Stimulated activated naive CD8-positive, alpha-beta T cell treated with anti-CD3 and anti-CD28 coated beads, Interleukin-15, Interleukin-2, amounts not matched to agents 100 ng/mL and 50 ng/mL, for 24 hours (primary cell): ENCODE data around the gene WFS1.

ENCODE experiments used
- H3K27ac Mint-ChIP-seq: one replicate; pipeline ENCODE4 v1.8.0; 2021; ENCODE audit warnings: mild to moderate bottlenecking, mixed read lengths
- H3K27me3 Mint-ChIP-seq: one replicate; pipeline ENCODE4 v1.8.0; 2021; ENCODE audit warnings: mixed read lengths
- H3K36me3 Mint-ChIP-seq: one replicate; pipeline ENCODE4 v1.8.0; 2021; ENCODE audit warnings: low read depth, mixed read lengths
- H3K4me1 Mint-ChIP-seq: one replicate; pipeline ENCODE4 v1.8.0; 2021; ENCODE audit warnings: low read depth, mixed read lengths
- H3K4me3 Mint-ChIP-seq: one replicate; pipeline ENCODE4 v1.8.0; 2021; ENCODE audit warnings: mild to moderate bottlenecking, mixed read lengths
- H3K9me3 Mint-ChIP-seq: one replicate; pipeline ENCODE4 v1.8.0; 2021; ENCODE audit warnings: mixed read lengths

WFS1 gene

DNA sequence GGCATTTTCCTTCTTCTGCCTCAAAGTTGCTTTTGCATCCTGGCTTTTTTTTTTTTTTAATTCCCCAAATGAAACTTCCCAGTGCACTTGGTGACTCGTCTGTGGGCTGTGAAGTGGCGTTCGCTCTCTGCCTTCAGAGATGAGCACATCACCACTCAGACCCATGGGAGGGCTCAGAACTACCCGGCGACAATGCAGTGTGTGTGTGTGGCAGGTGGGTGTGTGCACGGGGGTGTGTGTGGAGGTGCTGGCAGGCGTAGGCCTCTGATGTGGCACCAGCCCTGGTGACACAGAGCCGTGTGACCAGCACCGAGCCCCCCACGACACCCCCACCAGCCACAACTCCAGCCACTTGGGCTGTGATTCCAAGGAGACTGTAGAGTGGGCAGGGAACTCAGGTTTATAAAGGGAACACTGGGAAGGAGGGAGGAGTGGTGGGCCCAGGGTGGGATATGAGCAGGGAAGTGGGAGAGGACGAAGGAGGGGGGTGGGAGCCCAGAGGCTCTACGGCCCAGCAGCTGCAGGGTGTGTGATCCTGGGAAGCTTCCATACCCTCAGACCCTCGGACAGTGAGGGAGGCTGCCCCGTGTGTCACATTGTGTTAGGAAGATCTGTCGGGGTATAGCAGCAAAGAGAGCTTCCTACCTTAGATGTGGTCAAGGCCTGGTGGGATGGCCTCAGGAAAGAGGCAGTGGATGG is 6.0 kb upstream of the WFS1 start:
- no peak overlapping the region for H3K27ac Mint-ChIP-seq
- H3K9me3 Mint-ChIP-seq = no peaks in the 10 kb centered on the region
- peaks cover 4% of the 10 kb centered on the region for H3K4me1 Mint-ChIP-seq
- H3K27me3 Mint-ChIP-seq = peaks cover 28% of the 10 kb centered on the region
- H3K4me3 Mint-ChIP-seq = no peak overlapping the region
- no peaks in the 10 kb centered on the region for H3K36me3 Mint-ChIP-seq

DNA sequence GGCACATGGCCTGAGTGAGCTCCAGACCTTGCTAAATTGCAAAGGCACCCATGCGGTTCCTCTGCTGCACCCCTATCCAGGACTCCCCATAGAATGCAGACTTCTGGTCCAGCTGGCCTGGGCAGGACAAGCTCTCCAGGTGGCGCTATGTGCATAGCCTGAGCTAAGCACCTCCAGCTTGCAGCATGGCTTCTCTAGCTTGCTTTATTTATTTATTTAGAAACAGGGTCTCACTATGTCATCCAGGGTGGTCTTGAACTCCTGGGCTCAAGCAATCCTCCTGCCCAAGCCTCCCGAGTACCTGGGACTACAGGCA is 5.5 kb upstream of the WFS1 start:
- Mint-ChIP-seq H3K4me3 (no peak overlapping the region), H3K4me1 (peaks cover 7% of the 10 kb centered on the region), H3K36me3 (no peaks in the 10 kb centered on the region), H3K27ac (no peak overlapping the region), H3K27me3 (peaks cover 24% of the 10 kb centered on the region), H3K9me3 (no peaks in the 10 kb centered on the region)

DNA sequence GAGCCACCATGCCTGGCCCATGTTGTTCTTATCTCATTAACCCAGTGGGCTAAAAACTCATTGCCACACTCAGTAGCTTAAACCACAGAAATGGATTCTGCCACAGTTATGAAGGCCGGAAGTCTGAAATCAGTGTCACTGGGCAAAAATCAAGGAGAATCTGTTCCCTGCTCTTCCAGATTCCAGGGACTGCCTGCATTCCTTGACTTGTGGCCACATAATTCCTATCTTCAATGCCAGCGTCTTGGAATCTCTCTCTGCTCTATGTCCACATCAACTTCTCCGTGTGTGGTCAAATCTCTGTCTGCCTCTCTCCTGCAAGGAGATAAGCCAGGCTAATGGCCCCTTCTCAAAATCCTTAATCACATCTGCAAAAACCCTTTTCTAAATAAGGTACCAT is 4.1 kb upstream of the WFS1 start:
- H3K4me3 Mint-ChIP-seq = no peak overlapping the region
- no peak overlapping the region for H3K27ac Mint-ChIP-seq
- H3K36me3 Mint-ChIP-seq = no peaks in the 10 kb centered on the region
- no peaks in the 10 kb centered on the region for H3K9me3 Mint-ChIP-seq
- peaks cover 18% of the 10 kb centered on the region for H3K27me3 Mint-ChIP-seq
- peaks cover 11% of the 10 kb centered on the region for H3K4me1 Mint-ChIP-seq

DNA sequence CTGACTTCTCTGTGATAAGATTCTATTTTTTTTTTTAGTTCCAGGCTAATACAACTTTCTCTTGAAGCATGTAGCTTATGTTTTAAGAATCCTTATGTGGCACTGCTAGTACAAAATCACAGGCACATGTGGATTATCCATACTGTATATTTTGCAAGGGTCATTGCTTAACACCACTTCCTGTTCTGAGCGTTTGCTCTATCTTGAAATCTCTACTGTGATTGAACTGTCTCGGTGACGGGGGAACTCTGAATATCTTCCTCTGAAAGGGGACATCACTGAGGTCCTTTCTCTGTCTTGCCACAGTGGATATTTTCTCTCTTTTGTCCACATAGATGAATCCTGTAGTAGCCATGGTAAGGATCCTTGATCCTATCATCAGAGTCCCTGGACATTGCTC is 2.1 kb upstream of the WFS1 start:
- H3K9me3 Mint-ChIP-seq = no peaks in the 10 kb centered on the region
- H3K27ac Mint-ChIP-seq = no peak overlapping the region
- peaks cover 14% of the 10 kb centered on the region for H3K4me1 Mint-ChIP-seq
- H3K36me3 Mint-ChIP-seq = no peaks in the 10 kb centered on the region
- peaks cover 9% of the 10 kb centered on the region for H3K27me3 Mint-ChIP-seq
- H3K4me3 Mint-ChIP-seq = no peak overlapping the region

DNA sequence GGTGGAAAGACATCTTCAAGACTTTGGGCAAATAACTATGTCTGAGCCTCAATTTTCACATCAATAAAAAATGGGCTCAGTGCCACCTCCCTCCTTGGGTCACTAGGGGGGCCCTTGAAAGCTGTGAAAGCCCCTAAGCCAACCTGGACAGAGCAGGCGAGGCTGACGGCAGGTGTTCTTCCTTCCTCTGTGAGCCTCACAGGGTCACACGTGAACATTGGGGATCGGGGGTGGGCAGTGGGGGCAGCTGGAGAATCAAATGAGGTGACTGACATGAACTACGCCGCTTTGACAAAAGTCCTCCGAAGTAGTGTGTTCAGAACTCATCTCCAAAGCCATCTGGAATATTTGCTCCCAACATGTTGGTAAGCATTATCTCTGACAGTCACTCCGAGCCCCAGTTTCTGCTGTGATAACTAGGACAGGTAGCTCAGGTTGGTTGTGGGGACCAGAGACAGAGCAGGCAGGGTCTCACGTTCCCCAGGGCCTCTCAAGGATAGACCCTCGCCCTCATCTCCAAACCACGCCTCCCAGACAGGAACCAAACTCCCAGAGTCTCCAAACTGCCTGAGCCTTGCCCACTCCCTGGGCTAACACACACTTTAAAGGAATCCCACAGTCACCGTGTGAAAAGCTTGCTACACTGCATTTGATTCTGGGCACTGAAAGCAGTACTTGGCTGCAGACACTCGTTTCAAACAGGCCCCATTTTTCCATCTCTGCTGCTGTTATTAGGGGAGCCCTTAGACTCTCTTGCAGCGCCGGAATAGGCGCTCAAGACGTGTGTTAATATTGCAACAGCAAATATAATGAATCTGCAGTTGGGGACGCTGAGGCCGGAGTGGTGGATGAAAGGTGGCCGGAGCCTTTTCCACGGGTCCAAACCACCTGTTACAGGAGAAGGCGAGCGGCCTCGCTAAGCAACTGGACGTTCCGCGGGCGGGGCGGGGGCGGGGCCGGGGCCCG is 717 bp upstream of the WFS1 start:
- Mint-ChIP-seq H3K9me3 (no peaks in the 10 kb centered on the region), H3K36me3 (no peaks in the 10 kb centered on the region), H3K4me3 (peak overlapping the region; percentile 80), H3K27ac (no peak overlapping the region), H3K27me3 (peaks cover 9% of the 10 kb centered on the region), H3K4me1 (peaks cover 14% of the 10 kb centered on the region)

DNA sequence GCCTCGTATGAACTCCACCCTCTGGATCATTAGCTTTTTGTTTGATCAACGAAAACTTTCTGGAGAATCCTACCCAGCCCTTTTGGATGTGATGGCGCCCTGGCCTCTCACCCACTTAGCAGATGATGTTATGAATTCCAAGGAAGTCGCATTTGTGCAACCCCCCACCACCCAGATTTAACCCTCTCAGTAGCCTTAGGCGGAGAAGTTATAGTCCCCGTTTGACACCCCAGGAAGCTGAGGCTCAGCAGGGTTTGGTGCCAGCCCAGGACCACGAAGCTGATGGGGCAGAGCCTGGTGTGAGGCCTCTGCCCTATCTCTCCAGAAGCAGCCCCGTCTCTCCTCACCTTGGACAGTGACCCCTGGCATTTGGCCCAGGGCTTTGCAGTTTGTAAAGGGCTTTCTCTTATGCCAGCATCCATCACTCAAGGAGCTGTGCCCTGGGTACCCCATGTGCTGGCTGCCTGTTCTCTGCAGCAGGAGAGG is 1.0 kb downstream of the WFS1 start:
- H3K4me3 Mint-ChIP-seq = peak overlapping the region; percentile 80
- no peak overlapping the region for H3K27ac Mint-ChIP-seq
- H3K4me1 Mint-ChIP-seq = peaks cover 14% of the 10 kb centered on the region
- H3K27me3 Mint-ChIP-seq = peaks cover 9% of the 10 kb centered on the region
- H3K36me3 Mint-ChIP-seq = no peaks in the 10 kb centered on the region
- H3K9me3 Mint-ChIP-seq = no peaks in the 10 kb centered on the region

DNA sequence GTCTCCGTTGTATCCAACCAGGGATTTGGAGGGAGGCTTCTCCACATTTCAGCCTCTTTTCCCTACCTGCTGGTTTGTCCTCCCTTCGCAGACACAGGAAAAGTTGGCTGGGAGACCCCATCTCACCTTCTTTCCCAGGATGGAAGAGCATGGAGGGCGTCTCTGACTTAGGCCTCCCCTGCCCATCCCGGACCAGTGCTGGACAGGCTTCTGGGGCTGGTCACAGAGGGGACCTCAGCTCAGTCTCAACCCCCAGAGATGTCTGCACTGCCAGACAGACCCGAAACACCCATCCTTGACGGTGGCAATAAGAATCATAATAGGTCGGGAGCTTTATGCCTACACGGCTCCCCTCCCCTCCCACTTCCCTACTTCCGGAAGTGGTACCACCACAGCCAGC is 1.6 kb downstream of the WFS1 start:
- H3K27me3 Mint-ChIP-seq = peaks cover 9% of the 10 kb centered on the region
- H3K27ac Mint-ChIP-seq = no peak overlapping the region
- no peaks in the 10 kb centered on the region for H3K9me3 Mint-ChIP-seq
- H3K36me3 Mint-ChIP-seq = no peaks in the 10 kb centered on the region
- H3K4me3 Mint-ChIP-seq = no peak overlapping the region
- H3K4me1 Mint-ChIP-seq = peaks cover 14% of the 10 kb centered on the region

DNA sequence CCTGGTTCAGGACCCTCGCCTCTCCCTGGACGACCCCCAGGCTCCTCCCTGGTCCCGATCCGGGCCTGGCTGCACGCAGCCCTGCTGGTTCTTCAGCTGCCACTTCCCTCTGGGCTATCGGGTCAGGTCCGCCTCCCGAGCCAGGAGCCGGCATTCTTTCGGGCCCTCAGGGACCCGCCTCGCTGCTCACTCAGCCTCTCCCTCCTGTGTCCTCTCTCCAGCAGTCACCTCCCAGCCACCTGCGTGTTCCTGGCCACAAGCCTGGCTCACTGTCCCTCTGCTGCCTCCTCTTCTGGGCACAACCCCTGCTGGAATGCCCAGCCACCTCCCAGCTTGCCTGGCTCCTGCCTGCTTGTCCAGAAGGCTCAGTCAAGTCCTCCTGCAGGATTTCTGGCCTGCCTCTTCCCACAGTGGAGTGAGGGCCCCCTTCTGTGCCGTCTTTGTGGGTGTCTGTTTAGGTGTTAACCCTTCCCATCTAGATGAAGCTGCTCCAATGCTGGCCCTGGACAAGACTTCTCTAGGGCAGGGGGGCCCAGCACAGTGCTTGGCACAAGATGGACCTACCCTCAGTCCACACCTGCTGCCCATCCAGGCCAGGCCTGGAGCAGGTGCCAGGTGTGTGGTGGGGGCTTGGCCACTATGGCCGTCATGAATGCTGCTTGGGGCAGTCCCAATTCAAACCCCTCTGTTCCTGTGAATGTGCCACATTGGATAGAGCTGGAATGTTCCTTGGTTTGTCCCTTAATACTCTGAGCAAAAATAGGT is 2.2 kb downstream of the WFS1 start:
- Mint-ChIP-seq H3K27ac (no peak overlapping the region), H3K4me3 (peak overlapping the region; percentile 19)

DNA sequence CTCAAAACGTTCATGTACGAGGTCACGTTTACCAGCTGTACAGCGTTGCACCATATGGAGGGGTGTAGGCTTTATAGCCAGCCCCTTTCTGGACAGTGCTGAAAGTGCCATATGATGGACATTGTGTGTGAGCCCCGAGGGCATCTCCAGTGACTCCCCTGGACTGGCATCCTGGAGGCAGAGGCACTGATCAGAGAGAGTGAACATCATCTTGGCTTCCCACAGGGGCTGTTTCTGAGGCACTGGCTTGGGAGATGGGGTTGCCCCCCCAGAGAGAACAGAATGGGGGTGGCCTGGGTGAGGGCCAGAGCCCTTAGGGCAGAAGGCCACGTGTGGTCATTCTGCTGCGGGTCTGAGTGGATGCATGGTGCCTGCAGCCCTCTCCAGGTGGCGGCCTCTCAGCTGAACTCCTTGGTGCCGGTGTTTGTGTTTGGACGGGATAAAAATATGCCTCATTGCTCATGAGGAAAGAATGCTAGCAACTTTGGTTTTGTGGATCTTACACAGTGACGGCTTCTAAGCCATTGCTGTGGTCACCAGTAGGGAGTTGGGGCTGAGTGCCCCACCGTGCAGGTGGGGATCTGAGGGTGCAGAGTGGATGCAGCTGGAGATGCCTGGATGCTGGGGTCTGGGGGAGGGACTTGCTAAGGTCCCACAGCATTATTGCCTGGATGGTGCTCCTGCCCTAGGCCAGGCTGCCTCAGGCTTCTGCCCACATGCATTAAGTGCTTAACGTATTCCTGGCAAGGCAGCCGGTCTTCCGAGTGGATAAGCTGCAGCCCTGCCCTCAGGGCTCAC is 3.4 kb downstream of the WFS1 start:
- Mint-ChIP-seq H3K4me1 (peaks cover 12% of the 10 kb centered on the region), H3K9me3 (no peaks in the 10 kb centered on the region), H3K36me3 (no peaks in the 10 kb centered on the region), H3K27ac (no peak overlapping the region), H3K4me3 (no peak overlapping the region), H3K27me3 (peaks cover 5% of the 10 kb centered on the region)

More for the DNA sequence above, 2.2 kb downstream of the WFS1 start:
- H3K27me3 Mint-ChIP-seq = peaks cover 9% of the 10 kb centered on the region
- peaks cover 14% of the 10 kb centered on the region for H3K4me1 Mint-ChIP-seq
- H3K36me3 Mint-ChIP-seq = no peaks in the 10 kb centered on the region
- no peaks in the 10 kb centered on the region for H3K9me3 Mint-ChIP-seq

DNA sequence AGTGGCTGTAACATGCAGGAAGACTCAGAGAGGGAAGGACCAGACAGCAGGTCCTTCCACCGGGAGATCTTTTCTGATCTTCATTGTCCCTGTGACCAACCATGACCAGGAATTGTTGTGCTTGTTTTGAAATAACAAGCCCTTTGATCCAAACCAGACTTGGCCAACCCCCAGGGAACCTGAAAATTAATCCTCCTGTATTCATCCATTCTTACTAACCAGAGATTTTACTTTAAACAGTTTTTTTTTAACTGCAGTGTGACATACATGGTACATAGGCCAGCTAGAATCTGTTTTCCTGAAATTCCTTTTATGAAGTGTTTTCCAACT is 4.0 kb downstream of the WFS1 start:
- Mint-ChIP-seq H3K9me3 (no peaks in the 10 kb centered on the region), H3K36me3 (no peaks in the 10 kb centered on the region), H3K27me3 (peaks cover 3% of the 10 kb centered on the region), H3K27ac (no peak overlapping the region), H3K4me1 (peaks cover 18% of the 10 kb centered on the region), H3K4me3 (no peak overlapping the region)

DNA sequence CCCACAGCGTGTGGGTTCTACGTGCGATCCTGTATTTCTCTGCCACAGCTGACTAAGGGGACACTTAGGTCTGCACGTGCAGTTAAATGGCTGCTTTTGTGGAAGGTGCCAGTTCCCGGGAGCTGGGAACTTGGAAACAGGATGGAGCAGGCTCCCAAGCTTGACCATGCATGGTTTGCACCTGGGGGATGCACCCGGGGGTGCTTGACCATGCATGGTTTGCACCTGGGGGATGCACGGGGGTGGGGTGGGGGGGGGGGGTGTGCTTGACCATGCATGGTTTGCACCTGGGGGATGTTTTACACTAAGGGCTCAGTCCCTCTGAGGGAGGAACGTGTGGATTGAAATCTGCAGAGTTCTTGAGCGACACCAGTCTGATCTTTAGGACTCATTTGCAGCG is 5.7 kb downstream of the WFS1 start:
- Mint-ChIP-seq H3K27me3 (peaks cover 3% of the 10 kb centered on the region), H3K27ac (no peak overlapping the region), H3K9me3 (no peaks in the 10 kb centered on the region), H3K4me1 (peaks cover 20% of the 10 kb centered on the region), H3K36me3 (no peaks in the 10 kb centered on the region), H3K4me3 (no peak overlapping the region)

DNA sequence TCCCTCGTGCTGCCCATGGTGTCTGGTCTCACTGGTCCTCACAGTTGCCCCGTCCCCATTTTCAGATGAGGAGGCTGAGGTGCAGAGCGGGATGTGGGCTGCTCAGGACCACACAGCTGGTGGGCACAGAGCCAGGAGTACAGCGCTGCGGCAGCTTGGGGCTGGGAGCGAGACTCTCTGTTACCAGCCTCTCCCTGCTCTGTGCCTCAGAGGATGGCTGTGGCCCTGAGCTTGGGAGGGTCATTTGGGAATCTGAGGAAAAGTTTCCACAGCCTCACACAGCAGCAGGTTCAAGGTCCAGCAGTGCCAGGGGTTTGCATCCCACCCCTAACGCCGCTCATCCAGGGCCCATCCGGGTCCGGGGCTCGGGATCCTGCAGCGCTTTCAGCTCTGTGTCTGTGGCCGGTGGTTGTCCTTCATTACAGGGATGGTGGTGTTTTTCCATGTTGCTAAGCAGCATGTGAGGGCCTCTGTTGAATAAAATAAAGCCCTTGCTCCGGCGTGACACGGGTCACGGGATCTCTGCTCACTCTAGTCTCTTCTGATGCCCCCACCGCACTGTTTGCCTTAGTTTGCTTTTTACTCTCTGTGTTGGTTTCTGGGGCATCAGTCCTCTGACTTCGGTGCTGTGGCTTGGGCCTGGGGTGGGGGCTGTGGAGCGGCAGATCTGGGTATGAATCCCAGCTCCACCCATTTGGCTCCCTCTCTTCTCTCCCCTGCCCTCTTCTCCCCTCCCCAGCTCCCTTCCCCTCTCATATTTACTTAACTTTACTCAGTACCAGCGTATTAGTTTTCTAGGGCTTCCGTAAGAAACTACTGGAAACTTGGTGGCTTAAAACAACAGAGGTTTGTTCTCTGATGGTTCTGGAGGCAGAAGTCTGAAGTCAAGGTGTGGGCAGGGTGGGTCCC is 6.5 kb downstream of the WFS1 start:
- peaks cover 3% of the 10 kb centered on the region for H3K27me3 Mint-ChIP-seq

DNA sequence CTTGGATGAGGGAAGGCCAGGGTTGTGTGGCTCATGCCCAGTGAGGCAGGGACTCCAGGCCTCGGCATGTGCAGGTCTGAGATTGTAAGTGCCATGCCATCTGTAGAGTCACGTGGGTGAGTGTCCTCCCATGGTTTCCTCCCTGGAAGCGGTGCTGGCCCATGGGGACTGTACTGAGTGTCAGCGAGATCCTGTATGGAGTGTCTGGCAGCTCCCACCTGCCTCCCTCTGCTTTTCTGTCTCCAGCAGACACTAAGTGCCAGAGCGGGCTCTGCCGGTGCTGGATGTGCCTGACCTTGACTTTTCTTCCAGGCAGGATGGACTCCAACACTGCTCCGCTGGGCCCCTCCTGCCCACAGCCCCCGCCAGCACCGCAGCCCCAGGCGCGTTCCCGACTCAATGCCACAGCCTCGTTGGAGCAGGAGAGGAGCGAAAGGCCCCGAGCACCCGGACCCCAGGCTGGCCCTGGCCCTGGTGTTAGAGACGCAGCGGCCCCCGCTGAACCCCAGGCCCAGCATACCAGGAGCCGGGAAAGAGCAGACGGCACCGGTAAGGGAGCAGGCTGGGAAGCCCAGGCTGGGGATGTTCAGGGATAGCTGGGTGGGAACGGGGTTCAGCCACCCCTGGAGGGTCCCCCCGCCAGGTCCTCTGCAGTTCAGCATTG is 7.6 kb downstream of the WFS1 start:
- Mint-ChIP-seq H3K4me3 (no peak overlapping the region), H3K9me3 (no peaks in the 10 kb centered on the region), H3K27me3 (no peaks in the 10 kb centered on the region), H3K36me3 (no peaks in the 10 kb centered on the region), H3K4me1 (peaks cover 14% of the 10 kb centered on the region), H3K27ac (no peak overlapping the region)

More for the DNA sequence above, 6.5 kb downstream of the WFS1 start:
- H3K36me3 Mint-ChIP-seq = no peaks in the 10 kb centered on the region
- H3K27ac Mint-ChIP-seq = no peak overlapping the region
- no peaks in the 10 kb centered on the region for H3K9me3 Mint-ChIP-seq
- H3K4me3 Mint-ChIP-seq = no peak overlapping the region
- peaks cover 14% of the 10 kb centered on the region for H3K4me1 Mint-ChIP-seq
